ENCODE data around the gene CDH20. TPM values are rescaled to one million over a fixed set of nuclear protein-coding genes. Genes with fewer than 3 reads are reported as not detected.

CDH20 gene
- total and polyA plus RNA-seq, 12 donors = 0.07 to 0.39 (median 0.08) TPM; not detected in 8

DNA sequence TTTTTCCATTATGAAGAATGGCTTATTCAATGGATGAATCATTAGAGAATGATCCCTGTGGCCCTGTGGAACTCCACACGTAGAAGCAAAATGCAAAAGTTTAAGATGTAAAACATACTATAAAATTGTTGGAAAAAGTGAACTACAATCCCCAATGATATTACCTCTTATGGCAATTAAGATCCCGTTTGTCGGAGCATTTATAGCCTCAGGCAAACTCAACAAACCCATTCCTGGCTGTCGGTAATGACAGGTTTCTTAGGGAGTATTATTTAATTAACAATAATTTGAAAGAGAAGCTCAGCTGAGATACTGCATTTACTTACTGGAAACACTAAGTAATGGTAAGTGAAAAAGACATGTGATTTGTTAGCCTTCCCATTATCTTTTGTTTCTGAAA is 138.3 kb downstream of the CDH20 start:
- peaks cover 0 to 11% (median 0%) of the 10 kb centered on the region in 9 donors for H3K4me1 ChIP-seq
- H3K36me3 ChIP-seq = no peaks in the 10 kb centered on the region
- TF ChIP-seq, protein P1, sequence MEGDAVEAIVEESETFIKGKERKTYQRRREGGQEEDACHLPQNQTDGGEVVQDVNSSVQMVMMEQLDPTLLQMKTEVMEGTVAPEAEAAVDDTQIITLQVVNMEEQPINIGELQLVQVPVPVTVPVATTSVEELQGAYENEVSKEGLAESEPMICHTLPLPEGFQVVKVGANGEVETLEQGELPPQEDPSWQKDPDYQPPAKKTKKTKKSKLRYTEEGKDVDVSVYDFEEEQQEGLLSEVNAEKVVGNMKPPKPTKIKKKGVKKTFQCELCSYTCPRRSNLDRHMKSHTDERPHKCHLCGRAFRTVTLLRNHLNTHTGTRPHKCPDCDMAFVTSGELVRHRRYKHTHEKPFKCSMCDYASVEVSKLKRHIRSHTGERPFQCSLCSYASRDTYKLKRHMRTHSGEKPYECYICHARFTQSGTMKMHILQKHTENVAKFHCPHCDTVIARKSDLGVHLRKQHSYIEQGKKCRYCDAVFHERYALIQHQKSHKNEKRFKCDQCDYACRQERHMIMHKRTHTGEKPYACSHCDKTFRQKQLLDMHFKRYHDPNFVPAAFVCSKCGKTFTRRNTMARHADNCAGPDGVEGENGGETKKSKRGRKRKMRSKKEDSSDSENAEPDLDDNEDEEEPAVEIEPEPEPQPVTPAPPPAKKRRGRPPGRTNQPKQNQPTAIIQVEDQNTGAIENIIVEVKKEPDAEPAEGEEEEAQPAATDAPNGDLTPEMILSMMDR (IDR thresholded peaks at IDR 0.05) = no peak
- DNase-seq (no peak), ATAC-seq (no peak)
- intact Hi-C loops (cut with DNase I) = no loop called here
- no peak overlapping the region for H3K4me3 ChIP-seq
- H3K27me3 ChIP-seq = peaks cover 0 to 4% (median 0%) of the 10 kb centered on the region in 7 donors
- H3K27ac ChIP-seq = no peak overlapping the region
- H3K9me3 ChIP-seq = no peaks in the 10 kb centered on the region
- WGBS, 2 donors = 84 to 85% methylated on average over 4 of the region's 4 CpGs

DNA sequence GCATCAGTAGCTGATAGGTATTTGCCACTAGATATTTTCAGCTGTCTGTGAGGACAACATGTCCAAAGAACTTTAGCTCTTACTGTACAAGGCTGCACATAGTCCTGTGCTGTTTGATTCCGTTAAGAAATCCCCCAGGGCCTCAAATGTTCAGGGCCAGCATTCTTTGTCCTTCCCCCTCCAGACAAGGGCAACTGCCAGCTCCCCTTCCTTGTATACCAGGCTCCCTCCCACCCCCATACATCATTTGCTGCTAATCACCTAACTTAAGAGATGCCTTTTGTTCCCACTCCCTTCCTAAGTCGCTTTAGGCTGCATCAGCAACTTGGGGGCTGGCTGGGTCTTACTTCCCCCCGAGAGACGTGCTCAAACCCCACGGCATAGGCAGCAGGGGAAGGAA is 138.7 kb downstream of the CDH20 start:
- Histone ChIP-seq H3K4me1 (peaks cover 0 to 11% (median 0%) of the 10 kb centered on the region in 9 donors), H3K27ac (no peak overlapping the region), H3K27me3 (peaks cover 0 to 4% (median 0%) of the 10 kb centered on the region in 7 donors), H3K36me3 (no peaks in the 10 kb centered on the region), H3K9me3 (no peaks in the 10 kb centered on the region), H3K4me3 (no peak overlapping the region)
- intact Hi-C loops (cut with DNase I) = no loop called here
- TF ChIP-seq, protein P1 (IDR thresholded peaks at IDR 0.05) = no peak
- 25 to 35% methylated on average over 5 of the region's 5 CpGs for whole genome bisulfite sequencing, 2 donors
- peak in 1 of 8 donors; percentile 89 for ATAC-seq
- DNase-seq = no peak

DNA sequence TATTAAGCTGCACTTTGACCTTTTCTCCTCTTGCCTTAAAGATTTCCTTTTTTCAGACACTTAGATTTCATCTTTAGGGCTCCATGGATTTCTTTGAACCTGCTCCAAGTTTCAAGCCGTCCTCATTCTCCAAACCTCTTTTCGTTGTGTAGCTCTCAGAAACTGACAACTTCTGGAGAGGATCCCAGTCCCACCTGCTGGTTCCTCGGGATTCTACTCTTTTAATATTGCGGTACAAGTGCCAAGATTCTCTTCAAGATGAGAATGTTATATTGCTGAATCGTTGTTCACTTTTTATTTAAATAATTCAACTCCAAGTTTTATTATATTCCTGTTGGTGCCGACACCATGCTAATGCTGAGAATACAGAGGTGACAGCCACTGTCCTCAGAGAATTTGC is 141.1 kb downstream of the CDH20 start:
- TF ChIP-seq, protein P1 (IDR thresholded peaks at IDR 0.05) = no peak
- Histone ChIP-seq H3K27me3 (peaks cover 0 to 4% (median 0%) of the 10 kb centered on the region in 7 donors), H3K9me3 (no peaks in the 10 kb centered on the region), H3K27ac (no peak overlapping the region), H3K4me3 (no peak overlapping the region), H3K4me1 (peaks cover 0 to 11% (median 0%) of the 10 kb centered on the region in 9 donors), H3K36me3 (no peaks in the 10 kb centered on the region)
- WGBS, 2 donors = 73% methylated on average over 6 of the region's 6 CpGs
- intact Hi-C loops (cut with DNase I) = no loop called here
- DNase-seq = no peak
- no peak for ATAC-seq

DNA sequence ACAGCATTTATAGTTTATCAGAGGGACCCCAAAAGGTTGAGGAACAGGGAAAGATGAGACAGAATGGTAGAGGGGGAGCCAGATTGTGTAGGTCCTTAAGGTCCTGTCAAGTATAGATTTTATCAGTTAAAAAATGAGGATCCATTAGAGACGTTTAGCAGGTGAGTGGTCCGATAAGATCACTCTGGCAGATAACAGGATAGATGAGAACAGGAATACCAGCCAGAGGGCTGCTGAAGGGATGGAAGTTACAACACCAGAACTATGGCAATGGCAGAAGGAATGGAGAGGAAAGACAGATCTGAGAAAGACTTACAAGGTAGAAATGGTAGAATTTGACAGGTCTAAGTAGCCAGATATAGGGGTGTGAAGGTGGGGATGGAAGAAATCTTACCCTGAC is 141.7 kb downstream of the CDH20 start:
- 66 to 73% methylated on average over 2 of the region's 2 CpGs for whole genome bisulfite sequencing, 2 donors
- TF ChIP-seq, protein P1 (IDR thresholded peaks at IDR 0.05) = no peak
- Histone ChIP-seq H3K27ac (no peak overlapping the region), H3K27me3 (peaks cover 0 to 4% (median 0%) of the 10 kb centered on the region in 7 donors), H3K4me1 (peaks cover 0 to 11% (median 0%) of the 10 kb centered on the region in 9 donors), H3K36me3 (no peaks in the 10 kb centered on the region), H3K9me3 (no peaks in the 10 kb centered on the region), H3K4me3 (no peak overlapping the region)
- intact Hi-C loops (cut with DNase I) = no loop called here
- ATAC-seq (no peak), DNase-seq (no peak)
